ENCODE measurements around the gene ATF3.

DNA sequence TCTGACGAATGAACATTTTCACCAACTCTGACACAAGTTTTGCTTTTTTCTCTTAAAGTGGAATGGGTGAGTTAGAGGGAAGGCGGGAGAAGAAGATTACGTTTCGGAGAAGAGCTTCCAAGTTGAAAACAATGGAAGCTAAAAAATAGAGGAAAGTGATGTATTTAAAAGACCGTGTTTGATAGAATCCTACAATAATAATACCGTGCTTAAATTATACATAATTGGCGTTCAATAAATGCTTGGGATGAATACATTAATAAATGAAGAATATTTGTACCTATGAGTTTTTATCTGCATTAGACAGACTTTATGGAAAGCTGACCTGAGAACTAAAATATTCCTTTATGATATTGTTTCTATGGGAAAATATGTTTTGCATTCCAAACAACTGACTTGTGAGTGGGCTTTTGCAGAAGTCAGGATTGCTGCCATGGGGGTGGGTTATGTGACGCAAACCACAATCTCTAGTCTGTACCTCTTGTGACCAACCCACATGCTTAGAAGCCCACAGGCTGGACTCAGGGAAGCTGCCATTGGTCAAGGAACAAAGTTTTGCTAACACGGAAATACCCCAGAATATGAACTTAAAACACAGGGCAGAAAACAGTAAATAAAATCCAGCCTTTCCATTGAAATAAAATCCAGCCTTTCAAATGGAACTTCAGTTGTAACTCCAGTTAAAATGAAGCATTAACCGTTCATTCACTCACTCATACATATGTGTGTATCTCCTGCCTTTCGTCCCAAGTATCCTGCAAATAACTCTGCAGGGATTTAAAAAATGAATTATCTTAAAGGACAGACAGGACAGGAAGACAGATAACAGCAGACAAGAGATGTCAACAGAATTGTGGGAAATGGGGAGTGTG lies 21.3 kb upstream of the ATF3 start:
- TF ChIP-seq, protein P1, sequence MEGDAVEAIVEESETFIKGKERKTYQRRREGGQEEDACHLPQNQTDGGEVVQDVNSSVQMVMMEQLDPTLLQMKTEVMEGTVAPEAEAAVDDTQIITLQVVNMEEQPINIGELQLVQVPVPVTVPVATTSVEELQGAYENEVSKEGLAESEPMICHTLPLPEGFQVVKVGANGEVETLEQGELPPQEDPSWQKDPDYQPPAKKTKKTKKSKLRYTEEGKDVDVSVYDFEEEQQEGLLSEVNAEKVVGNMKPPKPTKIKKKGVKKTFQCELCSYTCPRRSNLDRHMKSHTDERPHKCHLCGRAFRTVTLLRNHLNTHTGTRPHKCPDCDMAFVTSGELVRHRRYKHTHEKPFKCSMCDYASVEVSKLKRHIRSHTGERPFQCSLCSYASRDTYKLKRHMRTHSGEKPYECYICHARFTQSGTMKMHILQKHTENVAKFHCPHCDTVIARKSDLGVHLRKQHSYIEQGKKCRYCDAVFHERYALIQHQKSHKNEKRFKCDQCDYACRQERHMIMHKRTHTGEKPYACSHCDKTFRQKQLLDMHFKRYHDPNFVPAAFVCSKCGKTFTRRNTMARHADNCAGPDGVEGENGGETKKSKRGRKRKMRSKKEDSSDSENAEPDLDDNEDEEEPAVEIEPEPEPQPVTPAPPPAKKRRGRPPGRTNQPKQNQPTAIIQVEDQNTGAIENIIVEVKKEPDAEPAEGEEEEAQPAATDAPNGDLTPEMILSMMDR (IDR thresholded peaks at IDR 0.05; ENCODE audit: low read depth, low read length, poor library complexity, severe bottlenecking): no peak
- TF ChIP-seq EZH2phosphoT487 (IDR thresholded peaks at IDR 0.05; ENCODE audit: borderline replicate concordance, low read length): no peak
